Activated CD4-positive, alpha-beta T cell treated with anti-CD3 and anti-CD28 coated beads, Interleukin-2, amount 10 ng/mL, durations not matched to agents 7 days and 5 days (primary cell): ENCODE data around the gene IL18RAP. TPM values are rescaled to one million over a fixed set of nuclear protein-coding genes. Genes with fewer than 3 reads are reported as not detected.

Source experiments
- CTCF ChIA-PET: fragments of 350-600 bp; sonication (Branson Sonifier 250); formaldehyde crosslinking; loops from one replicate; lab custom pipeline; 2021; ENCODE audit warnings: antibody characterized with exemption; lab: Charles Lee
- POLR2A ChIA-PET: fragments of 350-600 bp; sonication (Branson Sonifier 250); formaldehyde crosslinking; loops from one replicate; lab custom pipeline; 2021; ENCODE audit warnings: antibody characterized with exemption; lab: Charles Lee
- DNase-seq: peaks from one replicate; pipeline ENCODE4 v3.0.0-alpha.2; 2020
- H3K27ac Mint-ChIP-seq: one replicate; pipeline ENCODE4 v1.8.0; 2021; ENCODE audit warnings: mild to moderate bottlenecking, moderate library complexity, mixed read lengths
- H3K27me3 Mint-ChIP-seq: one replicate; pipeline ENCODE4 v1.8.0; 2021; ENCODE audit warnings: mixed read lengths
- H3K36me3 Mint-ChIP-seq: one replicate; pipeline ENCODE4 v1.8.0; 2021; ENCODE audit warnings: low read depth, mixed read lengths
- H3K4me1 Mint-ChIP-seq: one replicate; pipeline ENCODE4 v1.8.0; 2021; ENCODE audit warnings: mixed read lengths
- H3K4me3 Mint-ChIP-seq: one replicate; pipeline ENCODE4 v1.8.0; 2021; ENCODE audit warnings: mild to moderate bottlenecking, moderate library complexity, mixed read lengths
- H3K9me3 Mint-ChIP-seq: one replicate; pipeline ENCODE4 v1.8.0; 2021; ENCODE audit warnings: mixed read lengths
- microRNA-seq: library from miRNA; unstranded; fragments of <30 nt; microRNA quantifications from one replicate; pipeline ENCODE4 v1.2.0, GENCODE V29; 2021; ENCODE audit warnings: borderline microRNAs expressed, borderline replicate concordance
- total RNA-seq, 2 experiments: library from RNA; stranded (reverse); gene quantifications; one replicate each; pipeline ENCODE4 v1.2.3, GENCODE V29; 2021

IL18RAP gene
- total RNA-seq, 2 experiments from 2014 or later, result 3.8 TPM

DNA sequence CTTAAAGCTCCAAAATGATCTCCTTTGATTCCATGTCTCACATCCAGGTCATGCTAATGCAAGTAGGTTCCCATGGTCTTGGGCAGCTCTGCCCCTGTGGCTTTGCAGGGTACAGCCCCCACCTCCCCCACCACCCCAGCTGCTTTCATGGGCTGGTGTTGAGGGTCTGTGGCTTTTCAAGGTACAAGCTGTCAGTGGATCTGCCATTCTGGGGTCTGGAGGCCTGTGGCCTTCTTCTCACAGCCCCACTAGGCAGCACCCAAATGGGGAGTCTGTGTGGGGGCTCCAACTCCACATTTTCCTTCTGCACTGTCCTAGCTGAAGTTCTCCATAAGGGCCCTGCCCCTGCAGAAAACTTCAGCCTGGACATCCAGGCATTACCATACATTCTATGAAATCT lies 69.0 kb downstream of the IL18RAP start:
- POLR2A ChIA-PET, result interaction anchor here (0.8 kb wide), 1 partner anchor 31 kb away, joined by 3 read pairs; no protein-coding TSS in a partner anchor
- Mint-ChIP-seq H3K9me3 (peaks cover 2% of the 10 kb centered on the region), H3K4me1 (peaks cover 10% of the 10 kb centered on the region), H3K27me3 (peaks cover 10% of the 10 kb centered on the region), H3K4me3 (no peak overlapping the region), H3K27ac (no peak overlapping the region), H3K36me3 (peaks cover 3% of the 10 kb centered on the region)
- CTCF ChIA-PET, result interaction anchor here (1.1 kb wide), 1 partner anchor 595 kb away, joined by 3 read pairs; no protein-coding TSS in a partner anchor
- DNase-seq, result no peak

DNA sequence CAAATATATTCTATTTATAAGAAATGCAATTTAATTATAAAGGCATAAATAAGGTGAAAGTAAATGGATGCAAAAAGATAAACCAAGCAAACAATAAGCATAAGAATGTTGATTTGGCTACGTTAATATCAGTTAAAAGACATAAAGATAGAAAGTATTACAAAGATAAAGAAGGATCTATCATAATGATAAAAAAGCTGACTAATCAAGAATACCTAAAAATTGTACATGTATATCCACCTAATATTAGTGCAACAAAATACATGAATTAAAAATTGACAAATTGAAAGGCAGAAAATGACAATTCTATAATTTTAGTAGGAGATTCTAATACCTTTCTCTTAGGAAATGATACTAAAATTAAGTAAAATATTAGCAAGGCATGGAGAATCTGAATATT lies 71.6 kb downstream of the IL18RAP start:
- H3K9me3 Mint-ChIP-seq, result peaks cover 2% of the 10 kb centered on the region
- POLR2A ChIA-PET, result no interaction called here
- no peak overlapping the region for H3K27ac Mint-ChIP-seq
- no peak overlapping the region for H3K4me3 Mint-ChIP-seq
- H3K4me1 Mint-ChIP-seq, result peaks cover 4% of the 10 kb centered on the region
- DNase-seq, result no peak
- CTCF ChIA-PET, result no interaction called here
- peaks cover 3% of the 10 kb centered on the region for H3K36me3 Mint-ChIP-seq
- H3K27me3 Mint-ChIP-seq, result peaks cover 12% of the 10 kb centered on the region

DNA sequence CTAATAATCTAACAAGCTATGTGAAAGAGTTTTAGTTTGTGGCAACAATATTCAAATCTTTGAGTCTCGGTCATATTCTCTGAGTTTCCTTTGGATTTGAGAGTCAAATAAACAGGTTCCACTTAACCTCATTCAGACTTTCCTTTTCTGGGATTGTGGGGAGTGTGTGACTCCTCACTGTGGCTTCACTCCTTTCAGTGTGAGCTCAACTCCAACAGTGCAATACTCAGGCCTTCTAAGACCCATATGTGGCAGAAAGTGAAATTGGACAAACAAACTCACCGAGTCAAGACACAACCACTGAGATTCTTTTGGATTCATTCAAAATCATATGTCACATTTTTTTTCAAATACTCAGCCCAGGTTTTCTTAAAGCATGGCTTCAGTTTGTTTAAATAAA lies 75.5 kb downstream of the IL18RAP start:
- Mint-ChIP-seq H3K4me3 (no peak overlapping the region), H3K27ac (no peak overlapping the region), H3K9me3 (no peaks in the 10 kb centered on the region), H3K27me3 (peaks cover 12% of the 10 kb centered on the region), H3K4me1 (no peaks in the 10 kb centered on the region), H3K36me3 (no peaks in the 10 kb centered on the region)
- ChIA-PET CTCF (interaction anchor here (2.2 kb wide), 1 partner anchor 10 kb away, joined by 5 read pairs; no protein-coding TSS in a partner anchor), POLR2A (no interaction called here)
- DNase-seq, result no peak

DNA sequence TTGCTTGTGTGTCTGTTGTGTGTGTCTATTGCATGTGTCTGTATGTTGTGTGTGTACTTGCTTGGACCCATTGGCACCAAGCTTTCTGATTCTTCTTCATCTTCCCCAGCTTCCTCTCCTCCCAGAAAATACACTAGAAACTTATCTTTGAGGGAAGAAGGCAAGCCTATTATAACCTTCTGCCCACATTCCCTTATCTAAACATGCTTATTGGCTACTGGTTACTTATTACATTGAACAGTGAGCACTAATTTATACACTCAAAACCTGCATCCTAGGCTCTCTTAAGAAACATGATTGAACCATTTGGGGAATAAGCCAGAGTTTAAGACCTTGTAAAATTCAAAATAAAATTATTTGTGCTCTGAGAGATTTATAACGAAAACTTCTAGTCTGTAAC lies 76.6 kb downstream of the IL18RAP start:
- Mint-ChIP-seq H3K4me1 (no peaks in the 10 kb centered on the region), H3K27me3 (peaks cover 12% of the 10 kb centered on the region), H3K36me3 (no peaks in the 10 kb centered on the region), H3K4me3 (no peak overlapping the region), H3K27ac (no peak overlapping the region), H3K9me3 (no peaks in the 10 kb centered on the region)
- CTCF ChIA-PET, result interaction anchor here (1.0 to 2.2 kb wide), 2 partner anchors 11 to 98 kb away, joined by 3 to 5 read pairs; no protein-coding TSS in a partner anchor
- no peak for DNase-seq
- POLR2A ChIA-PET, result no interaction called here

Small RNA genes lying within 50 kb of the gene (microRNA-seq; reads per million reads assigned to microRNA genes)
- gene MIR4772, result 6.1 reads per million, percentile 31 among the genes with 10 or more reads in this experiment

Other genes with a start within 250 kb of the IL18RAP start
- gene IL1RL2, start 236.1 kb upstream of the IL18RAP start, total RNA-seq, result not detected
- gene IL1RL1, start 111.6 kb upstream of the IL18RAP start, total RNA-seq, result under 1 TPM in 1 of 2 experiments, not detected in 1; 0.12 TPM
- 10 to 100 TPM; 19.2 to 22.1 TPM for gene IL18R1, start 67.4 kb upstream of the IL18RAP start, total RNA-seq
- under 1 TPM; 0.07 to 0.10 TPM for gene SLC9A4, start 50.1 kb downstream of the IL18RAP start, total RNA-seq
- not detected for gene SLC9A2, start 196.4 kb downstream of the IL18RAP start, total RNA-seq